Suprapubic skin (tissue), 4 donors: ENCODE measurements around the gene TIPIN. TPM values are rescaled to one million over a fixed set of nuclear protein-coding genes. Genes with fewer than 3 reads are reported as not detected.
"Not testable (repeated sequence)": the region's sequence is repeated elsewhere in the genome, so short reads cannot be mapped to it uniquely, and the experiment has no call there.

Experiments
- DNase-seq, 2 donors: peaks; one replicate each; pipeline ENCODE4 v3.0.0-alpha.2; 2019; ENCODE audit warnings: low spot score in 2 of 2
- H3K27ac ChIP-seq: fragments of 200-600 bp; sonication (generic); one replicate; pipeline ENCODE4 v1.5.1; 2019
- H3K27me3 ChIP-seq: fragments of 200-600 bp; sonication (generic); one replicate; pipeline ENCODE4 v1.5.1; 2019
- H3K36me3 ChIP-seq: fragments of 200-600 bp; sonication (generic); one replicate; pipeline ENCODE4 v1.5.1; 2019
- H3K4me1 ChIP-seq: fragments of 200-600 bp; sonication (generic); one replicate; pipeline ENCODE4 v1.5.1; 2019
- H3K4me3 ChIP-seq: fragments of 200-600 bp; sonication (generic); one replicate; pipeline ENCODE4 v1.5.1; 2019; ENCODE audit warnings: mild to moderate bottlenecking
- H3K9me3 ChIP-seq: fragments of 200-600 bp; sonication (generic); one replicate; pipeline ENCODE4 v1.5.1; 2019
- CTCF ChIP-seq, 2 donors: fragments of 200-600 bp in 1 of 2; fragments of 450-650 bp in 1 of 2; sonication (generic) in 1 of 2; IDR thresholded peaks; one replicate each; pipeline ENCODE4 v1.5.1; 2016 to 2019; ENCODE audit warnings: antibody characterized with exemption in 2 of 2, mild to moderate bottlenecking in 1 of 2, moderate library complexity in 1 of 2
- EP300 ChIP-seq: sonication (generic); formaldehyde crosslinking; IDR thresholded peaks from one replicate; pipeline ENCODE4 v1.6.1; 2017; ENCODE audit warnings: antibody characterized with exemption
- POLR2A ChIP-seq, 2 donors: fragments of 450-650 bp; IDR thresholded peaks; one replicate each; pipeline ENCODE4 v1.6.1; 2017; ENCODE audit warnings: antibody characterized with exemption in 2 of 2, mild to moderate bottlenecking in 2 of 2, moderate library complexity in 2 of 2
- POLR2AphosphoS5 ChIP-seq, 3 donors: sonication (generic); formaldehyde crosslinking; IDR thresholded peaks; one replicate each; pipeline ENCODE4 v1.6.1; 2017; ENCODE audit warnings: antibody characterized with exemption in 3 of 3
- WGBS: methylation state at CpG from one replicate; pipeline ENCODE4 v1.1.5; 2018; 5-methylcytosine and 5-hydroxymethylcytosine counted together
- total RNA-seq, 4 donors: library from RNA; depleted of rRNA; stranded (reverse); fragments of >200 nt; gene quantifications; one replicate each; pipeline ENCODE4 v1.1.0, GENCODE V29; 2016

The TIPIN gene
- total RNA-seq, 4 donors from 2014 or later = 4.8 to 8.2 (median 7.0) TPM

GRCh38 chr15:66364944-66365528 lies 8.6 kb upstream of the TIPIN start:
- Histone ChIP-seq H3K36me3 (no peaks in the 10 kb centered on the region), H3K4me3 (no peak overlapping the region), H3K9me3 (no peaks in the 10 kb centered on the region), H3K4me1 (peaks cover 6% of the 10 kb centered on the region), H3K27me3 (no peaks in the 10 kb centered on the region), H3K27ac (no peak overlapping the region)
- TF ChIP-seq EP300 (no peak), CTCF (IDR thresholded peaks at IDR 0.05) (no peak), POLR2A (IDR thresholded peaks at IDR 0.05) (no peak)
- WGBS = 83% methylated on average over 3 of the region's 3 CpGs
- no peak for DNase-seq

- Histone ChIP-seq H3K4me1 (no peaks in the 10 kb centered on the region), H3K9me3 (no peaks in the 10 kb centered on the region), H3K27me3 (no peaks in the 10 kb centered on the region), H3K27ac (no peak overlapping the region), H3K36me3 (no peaks in the 10 kb centered on the region), H3K4me3 (no peak overlapping the region)
- WGBS = 80% methylated on average over 1 of the region's 1 CpG
- TF ChIP-seq EP300 (no peak), POLR2A (IDR thresholded peaks at IDR 0.05) (no peak)
- DNase-seq = no peak
Measured at GRCh38 chr15:66362776-66363175, 6.3 kb upstream of the TIPIN start.

- not testable (repeated sequence) for H3K27ac ChIP-seq, H3K27me3 ChIP-seq, H3K9me3 ChIP-seq, H3K4me3 ChIP-seq, H3K4me1 ChIP-seq, H3K36me3 ChIP-seq, DNase-seq
- 82% methylated on average over 13 of the region's 15 CpGs for WGBS
Measured at GRCh38 chr15:66361745-66362460, 5.4 kb upstream of the TIPIN start.

- no peak for DNase-seq
Measured at GRCh38 chr15:66359740-66360139, 3.3 kb upstream of the TIPIN start.

GRCh38 chr15:66356077-66356358 lies 467 bp downstream of the TIPIN start:
- Histone ChIP-seq H3K9me3 (no peaks in the 10 kb centered on the region), H3K4me1 (peaks cover 11% of the 10 kb centered on the region), H3K4me3 (peak overlapping the region; percentile 77), H3K27me3 (no peaks in the 10 kb centered on the region), H3K36me3 (peaks cover 9% of the 10 kb centered on the region), H3K27ac (peak overlapping the region; percentile 73)
- TF ChIP-seq POLR2A (IDR thresholded peaks at IDR 0.05) (no peak), CTCF (IDR thresholded peaks at IDR 0.05) (no peak), EP300 (no peak), POLR2AphosphoS5 (IDR thresholded peaks at IDR 0.05) (no peak)
- no peak for DNase-seq
- WGBS = under 1% methylated on average over 12 of the region's 12 CpGs

More at GRCh38 chr15:66359740-66360139, 3.3 kb upstream of the TIPIN start:
- Histone ChIP-seq H3K27ac (no peak overlapping the region), H3K4me1 (peaks cover 11% of the 10 kb centered on the region), H3K27me3 (no peaks in the 10 kb centered on the region), H3K4me3 (no peak overlapping the region), H3K9me3 (no peaks in the 10 kb centered on the region), H3K36me3 (no peaks in the 10 kb centered on the region)
- WGBS = 84% methylated on average over 7 of the region's 7 CpGs
- TF ChIP-seq EP300 = no peak
- no peak for TF ChIP-seq CTCF (IDR thresholded peaks at IDR 0.05)
- no peak for TF ChIP-seq POLR2AphosphoS5 (IDR thresholded peaks at IDR 0.05)

- not testable (repeated sequence) for H3K4me1 ChIP-seq, H3K27ac ChIP-seq, H3K27me3 ChIP-seq, DNase-seq, H3K4me3 ChIP-seq, H3K9me3 ChIP-seq
- WGBS = 51% methylated on average over 5 of the region's 5 CpGs
- H3K36me3 ChIP-seq = peaks cover 37% of the 10 kb centered on the region
Measured at GRCh38 chr15:66348530-66348929, 8.0 kb downstream of the TIPIN start.

GRCh38 chr15:66328771-66329170 lies 27.7 kb downstream of the TIPIN start:
- Histone ChIP-seq H3K4me3 (no peak overlapping the region), H3K27me3 (no peaks in the 10 kb centered on the region), H3K27ac (no peak overlapping the region), H3K4me1 (no peaks in the 10 kb centered on the region), H3K9me3 (no peaks in the 10 kb centered on the region), H3K36me3 (peaks cover 91% of the 10 kb centered on the region)
- no peak for DNase-seq
- WGBS = 91% methylated on average over 14 of the region's 14 CpGs
- TF ChIP-seq EP300 (no peak), POLR2AphosphoS5 (IDR thresholded peaks at IDR 0.05) (no peak), CTCF (IDR thresholded peaks at IDR 0.05) (no peak), POLR2A (IDR thresholded peaks at IDR 0.05) (no peak)
